LNCaP clone FGC (cell line): ENCODE data around the gene FAM120AOS.

Experiments used
- DNase-seq: peaks from one replicate; pipeline ENCODE4 v3.0.0-alpha.2; 2011; ENCODE audit warnings: low read depth
- H3K4me3 ChIP-seq: 2 replicates; pipeline ENCODE4 v1.5.1; 2011; ENCODE audit warnings: mild to moderate bottlenecking, low read depth, low read length, control low read depth
- CTCF ChIP-seq: IDR thresholded peaks from 2 replicates; pipeline ENCODE4 v1.5.1; 2012; ENCODE audit warnings: mild to moderate bottlenecking; ENCODE audit not compliant: control insufficient read depth, insufficient read depth; ENCODE audit errors: extremely low read depth

The FAM120AOS gene

DNA sequence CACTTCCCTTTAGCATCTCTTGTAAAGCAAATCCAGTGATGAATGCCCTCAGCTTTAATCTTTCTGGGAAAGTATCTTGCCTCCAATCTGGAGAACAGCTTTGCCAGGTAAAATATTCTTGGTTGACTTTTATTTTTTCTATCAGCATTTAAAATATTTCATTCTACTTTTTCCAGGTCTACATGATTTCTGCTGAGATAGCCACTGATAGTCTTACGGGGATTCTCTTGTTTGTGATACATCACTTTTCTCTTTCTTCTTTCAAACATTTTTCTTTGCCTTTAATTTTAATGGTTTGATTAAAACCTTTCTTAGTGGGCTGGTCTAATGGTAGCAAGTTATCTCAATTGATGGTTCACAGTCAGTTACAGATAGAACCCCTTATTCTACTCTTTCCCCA, 35.8 kb downstream of the FAM120AOS start:
- DNase-seq = no peak
- no peak overlapping the region for H3K4me3 ChIP-seq
- no peak for TF ChIP-seq CTCF

GRCh38 chr9:93416530-93417235, 36.7 kb downstream of the FAM120AOS start:
- H3K4me3 ChIP-seq = no peak overlapping the region
- no peak for DNase-seq
- no peak for TF ChIP-seq CTCF

- H3K4me3 ChIP-seq = no peak overlapping the region
- TF ChIP-seq CTCF = no peak
- DNase-seq = no peak
Observed at GRCh38 chr9:93415176-93415690, 38.1 kb downstream of the FAM120AOS start.

GRCh38 chr9:93413530-93413929, 39.9 kb downstream of the FAM120AOS start:
- TF ChIP-seq CTCF = no peak
- DNase-seq = no peak
- H3K4me3 ChIP-seq = no peak overlapping the region

- TF ChIP-seq CTCF = no peak
- DNase-seq = no peak
Observed at GRCh38 chr9:93406371-93406770, 47.0 kb downstream of the FAM120AOS start.

GRCh38 chr9:93398471-93398870, 54.9 kb downstream of the FAM120AOS start:
- no peak for TF ChIP-seq CTCF
- H3K4me3 ChIP-seq = no peak overlapping the region
- DNase-seq = no peak

More at GRCh38 chr9:93406371-93406770, 47.0 kb downstream of the FAM120AOS start:
- H3K4me3 ChIP-seq = no peak overlapping the region
